ENCODE data around the gene ARHGAP12.

The ARHGAP12 gene

DNA sequence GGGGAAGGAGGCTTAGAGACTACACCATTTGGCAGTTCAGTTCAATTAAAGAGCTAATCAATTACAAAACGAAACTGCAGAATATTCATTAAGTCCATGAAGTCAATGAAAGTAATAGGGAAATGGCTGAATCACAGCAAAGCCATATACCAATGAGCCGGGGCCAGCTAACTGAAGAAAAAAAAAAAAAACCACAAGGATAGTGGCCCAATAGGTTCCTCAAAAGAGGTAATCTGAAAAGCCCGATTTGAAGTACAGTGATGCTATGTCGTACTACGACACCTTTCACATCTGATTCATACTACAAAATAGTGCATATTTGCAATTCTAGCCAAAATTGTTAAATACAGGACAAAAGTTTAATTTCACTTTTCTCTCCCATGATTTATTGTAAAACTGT is 2.5 kb downstream of the ARHGAP12 start:
- no peak overlapping the region for H3K4me3 ChIP-seq (replicated peaks; ENCODE audit: insufficient read depth, low read length)
- no peaks in the 10 kb centered on the region for H3K27me3 ChIP-seq (ENCODE audit: insufficient read depth, poor library complexity, severe bottlenecking)
- H3K27ac ChIP-seq (replicated peaks): no peak overlapping the region
- TF ChIP-seq SPI1 (IDR thresholded peaks at IDR 0.05; ENCODE audit: borderline replicate concordance, low read depth) (peak; percentile 12; the same call in 1 of the 2 replicates), GABPA (IDR thresholded peaks at IDR 0.05; ENCODE audit: low read depth) (no peak)
- no peak for DNase-seq (ENCODE audit: low read depth in 1 of 2, low spot score in 1 of 2)

DNA sequence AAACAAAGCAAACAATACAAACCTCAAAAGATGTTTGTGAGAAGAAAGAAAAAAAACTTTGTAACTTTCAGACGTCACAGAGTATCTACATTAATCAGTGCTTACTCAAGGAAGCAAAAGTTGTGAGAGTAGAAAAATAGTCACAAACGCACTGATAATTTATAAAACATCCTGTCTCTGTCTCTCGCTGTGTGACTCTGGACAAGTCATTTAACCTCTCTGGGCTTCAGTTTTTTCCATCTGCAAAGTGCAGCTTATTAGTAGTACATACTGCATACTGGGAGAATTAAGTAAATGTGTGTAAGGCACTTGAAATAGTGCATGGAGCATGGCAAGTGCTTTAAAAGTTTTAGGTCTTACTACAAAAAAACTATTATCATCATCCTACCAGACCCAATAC is 3.8 kb downstream of the ARHGAP12 start:
- Histone ChIP-seq H3K27ac (replicated peaks) (no peak overlapping the region), H3K4me3 (replicated peaks; ENCODE audit: insufficient read depth, low read length) (no peak overlapping the region), H3K27me3 (ENCODE audit: insufficient read depth, poor library complexity, severe bottlenecking) (no peaks in the 10 kb centered on the region)
- TF ChIP-seq POLR2AphosphoS5 (IDR thresholded peaks at IDR 0.05; ENCODE audit: low read depth) (no peak), SPI1 (IDR thresholded peaks at IDR 0.05; ENCODE audit: borderline replicate concordance, low read depth) (no peak), GABPA (IDR thresholded peaks at IDR 0.05; ENCODE audit: low read depth) (no peak)
- TF ChIP-seq, protein P1, sequence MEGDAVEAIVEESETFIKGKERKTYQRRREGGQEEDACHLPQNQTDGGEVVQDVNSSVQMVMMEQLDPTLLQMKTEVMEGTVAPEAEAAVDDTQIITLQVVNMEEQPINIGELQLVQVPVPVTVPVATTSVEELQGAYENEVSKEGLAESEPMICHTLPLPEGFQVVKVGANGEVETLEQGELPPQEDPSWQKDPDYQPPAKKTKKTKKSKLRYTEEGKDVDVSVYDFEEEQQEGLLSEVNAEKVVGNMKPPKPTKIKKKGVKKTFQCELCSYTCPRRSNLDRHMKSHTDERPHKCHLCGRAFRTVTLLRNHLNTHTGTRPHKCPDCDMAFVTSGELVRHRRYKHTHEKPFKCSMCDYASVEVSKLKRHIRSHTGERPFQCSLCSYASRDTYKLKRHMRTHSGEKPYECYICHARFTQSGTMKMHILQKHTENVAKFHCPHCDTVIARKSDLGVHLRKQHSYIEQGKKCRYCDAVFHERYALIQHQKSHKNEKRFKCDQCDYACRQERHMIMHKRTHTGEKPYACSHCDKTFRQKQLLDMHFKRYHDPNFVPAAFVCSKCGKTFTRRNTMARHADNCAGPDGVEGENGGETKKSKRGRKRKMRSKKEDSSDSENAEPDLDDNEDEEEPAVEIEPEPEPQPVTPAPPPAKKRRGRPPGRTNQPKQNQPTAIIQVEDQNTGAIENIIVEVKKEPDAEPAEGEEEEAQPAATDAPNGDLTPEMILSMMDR (IDR thresholded peaks at IDR 0.05; ENCODE audit: insufficient read depth, low read length): no peak
- TF ChIP-seq, protein P2, sequence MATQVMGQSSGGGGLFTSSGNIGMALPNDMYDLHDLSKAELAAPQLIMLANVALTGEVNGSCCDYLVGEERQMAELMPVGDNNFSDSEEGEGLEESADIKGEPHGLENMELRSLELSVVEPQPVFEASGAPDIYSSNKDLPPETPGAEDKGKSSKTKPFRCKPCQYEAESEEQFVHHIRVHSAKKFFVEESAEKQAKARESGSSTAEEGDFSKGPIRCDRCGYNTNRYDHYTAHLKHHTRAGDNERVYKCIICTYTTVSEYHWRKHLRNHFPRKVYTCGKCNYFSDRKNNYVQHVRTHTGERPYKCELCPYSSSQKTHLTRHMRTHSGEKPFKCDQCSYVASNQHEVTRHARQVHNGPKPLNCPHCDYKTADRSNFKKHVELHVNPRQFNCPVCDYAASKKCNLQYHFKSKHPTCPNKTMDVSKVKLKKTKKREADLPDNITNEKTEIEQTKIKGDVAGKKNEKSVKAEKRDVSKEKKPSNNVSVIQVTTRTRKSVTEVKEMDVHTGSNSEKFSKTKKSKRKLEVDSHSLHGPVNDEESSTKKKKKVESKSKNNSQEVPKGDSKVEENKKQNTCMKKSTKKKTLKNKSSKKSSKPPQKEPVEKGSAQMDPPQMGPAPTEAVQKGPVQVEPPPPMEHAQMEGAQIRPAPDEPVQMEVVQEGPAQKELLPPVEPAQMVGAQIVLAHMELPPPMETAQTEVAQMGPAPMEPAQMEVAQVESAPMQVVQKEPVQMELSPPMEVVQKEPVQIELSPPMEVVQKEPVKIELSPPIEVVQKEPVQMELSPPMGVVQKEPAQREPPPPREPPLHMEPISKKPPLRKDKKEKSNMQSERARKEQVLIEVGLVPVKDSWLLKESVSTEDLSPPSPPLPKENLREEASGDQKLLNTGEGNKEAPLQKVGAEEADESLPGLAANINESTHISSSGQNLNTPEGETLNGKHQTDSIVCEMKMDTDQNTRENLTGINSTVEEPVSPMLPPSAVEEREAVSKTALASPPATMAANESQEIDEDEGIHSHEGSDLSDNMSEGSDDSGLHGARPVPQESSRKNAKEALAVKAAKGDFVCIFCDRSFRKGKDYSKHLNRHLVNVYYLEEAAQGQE (IDR thresholded peaks at IDR 0.05; ENCODE audit: insufficient replicate concordance, low read depth): no peak
- DNase-seq (ENCODE audit: low read depth in 1 of 2, low spot score in 1 of 2): no peak

DNA sequence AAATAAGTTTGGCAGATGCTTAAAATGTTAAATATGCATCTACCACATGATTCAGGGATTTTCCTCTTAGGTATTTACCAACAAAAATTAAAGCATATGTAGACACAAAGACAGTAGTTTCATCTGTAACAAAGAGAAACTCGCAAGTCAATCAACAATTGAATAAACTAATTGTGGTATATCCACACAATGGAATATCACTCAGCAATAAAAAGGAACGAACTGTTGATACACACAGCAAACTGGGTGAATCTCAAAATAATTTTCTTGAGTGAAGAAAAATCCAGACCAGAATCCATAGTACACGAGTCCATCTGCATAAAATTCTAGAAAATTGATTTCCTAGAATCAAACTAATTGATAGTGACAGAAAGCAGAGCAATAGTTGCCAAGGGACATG is 5.2 kb downstream of the ARHGAP12 start:
- DNase-seq (ENCODE audit: low read depth in 1 of 2, low spot score in 1 of 2): no peak
- H3K4me3 ChIP-seq (replicated peaks; ENCODE audit: insufficient read depth, low read length): no peak overlapping the region
- no peaks in the 10 kb centered on the region for H3K27me3 ChIP-seq (ENCODE audit: insufficient read depth, poor library complexity, severe bottlenecking)
- TF ChIP-seq, protein P2 (IDR thresholded peaks at IDR 0.05; ENCODE audit: insufficient replicate concordance, low read depth): no peak
- TF ChIP-seq POLR2AphosphoS5 (IDR thresholded peaks at IDR 0.05; ENCODE audit: low read depth) (no peak), GABPA (IDR thresholded peaks at IDR 0.05; ENCODE audit: low read depth) (no peak), SPI1 (IDR thresholded peaks at IDR 0.05; ENCODE audit: borderline replicate concordance, low read depth) (no peak)
- TF ChIP-seq, protein P1 (IDR thresholded peaks at IDR 0.05; ENCODE audit: insufficient read depth, low read length): no peak
- H3K27ac ChIP-seq (replicated peaks): no peak overlapping the region

DNA sequence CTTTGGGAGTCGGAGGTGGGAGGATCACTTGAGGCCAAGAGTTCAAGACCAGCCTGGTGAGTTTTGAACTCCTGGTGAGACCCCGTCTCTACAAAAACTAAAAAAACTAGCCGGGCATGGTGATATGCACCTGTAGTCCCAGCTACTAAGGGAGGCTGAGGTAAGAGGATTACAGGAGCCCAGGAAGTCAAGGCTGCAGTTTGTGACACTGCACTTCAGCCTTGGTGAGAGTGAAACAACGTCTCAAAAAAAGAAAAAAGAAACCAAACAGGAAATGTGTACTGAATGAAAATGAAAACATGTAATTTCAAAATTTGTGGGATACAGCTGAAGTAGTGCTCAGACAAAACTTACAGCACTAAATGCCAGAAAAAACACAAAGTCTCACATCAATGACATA is 7.6 kb downstream of the ARHGAP12 start:
- TF ChIP-seq, protein P1 (IDR thresholded peaks at IDR 0.05; ENCODE audit: insufficient read depth, low read length): no peak
- TF ChIP-seq POLR2AphosphoS5 (IDR thresholded peaks at IDR 0.05; ENCODE audit: low read depth) (no peak), SPI1 (IDR thresholded peaks at IDR 0.05; ENCODE audit: borderline replicate concordance, low read depth) (no peak), GABPA (IDR thresholded peaks at IDR 0.05; ENCODE audit: low read depth) (no peak)
- TF ChIP-seq, protein P2 (IDR thresholded peaks at IDR 0.05; ENCODE audit: insufficient replicate concordance, low read depth): no peak
- Histone ChIP-seq H3K27ac (replicated peaks) (no peak overlapping the region), H3K4me3 (replicated peaks; ENCODE audit: insufficient read depth, low read length) (no peak overlapping the region), H3K27me3 (ENCODE audit: insufficient read depth, poor library complexity, severe bottlenecking) (no peaks in the 10 kb centered on the region)
- no peak for DNase-seq (ENCODE audit: low read depth in 1 of 2, low spot score in 1 of 2)
